Neural progenitor cell (in vitro differentiated cells): ENCODE data around the gene NRIP2. TPM values are rescaled to one million over a fixed set of nuclear protein-coding genes. Genes with fewer than 3 reads are reported as not detected.

Source experiments
- DNase-seq: peaks from one replicate; pipeline ENCODE4 v3.0.0-alpha.2; 2016; ENCODE audit warnings: low spot score
- H2AFZ ChIP-seq: fragments of 200-600 bp; sonication (generic); replicated peaks from 2 replicates; pipeline ENCODE4 v1.6.1; 2016; ENCODE audit warnings: antibody characterized with exemption
- H3F3A ChIP-seq: fragments of 200-600 bp; sonication (generic); 2 replicates; pipeline ENCODE4 v1.6.1; 2016; ENCODE audit warnings: antibody characterized with exemption, low read depth
- H3K27ac ChIP-seq: fragments of 200-600 bp; sonication (generic); 2 replicates; pipeline ENCODE4 v1.5.1; 2016; ENCODE audit warnings: mild to moderate bottlenecking
- H3K27me3 ChIP-seq: fragments of 200-600 bp; sonication (generic); 2 replicates; pipeline ENCODE4 v1.6.1; 2016; ENCODE audit warnings: mild to moderate bottlenecking, moderate library complexity
- H3K36me3 ChIP-seq: fragments of 200-600 bp; sonication (generic); 2 replicates; pipeline ENCODE4 v1.5.1; 2016
- H3K4me1 ChIP-seq: fragments of 200-600 bp; sonication (generic); 2 replicates; pipeline ENCODE4 v1.6.1; 2016; ENCODE audit warnings: mixed run types
- H3K4me2 ChIP-seq: fragments of 200-600 bp; sonication (generic); 2 replicates; pipeline ENCODE4 v1.6.1; 2016
- H3K4me3 ChIP-seq: fragments of 200-600 bp; sonication (generic); 2 replicates; pipeline ENCODE4 v1.5.1; 2016
- H3K79me2 ChIP-seq: fragments of 200-600 bp; sonication (generic); 2 replicates; pipeline ENCODE4 v1.6.1; 2016; ENCODE audit warnings: low read depth
- H3K9ac ChIP-seq: fragments of 200-600 bp; sonication (generic); 2 replicates; pipeline ENCODE4 v1.6.1; 2016
- H3K9me3 ChIP-seq: fragments of 200-600 bp; sonication (generic); 2 replicates; pipeline ENCODE4 v1.5.1; 2016; ENCODE audit warnings: low read depth
- H4K20me1 ChIP-seq: fragments of 200-600 bp; sonication (generic); 2 replicates; pipeline ENCODE4 v1.6.1; 2016; ENCODE audit warnings: low read depth
- H3K27ac Mint-ChIP-seq: 3 replicates; pipeline ENCODE4 v1.8.0; 2021; ENCODE audit warnings: mixed read lengths
- H3K27me3 Mint-ChIP-seq: 2 replicates; pipeline ENCODE4 v1.8.0; 2022; ENCODE audit warnings: low read depth, mild to moderate bottlenecking, inconsistent platforms, moderate library complexity, mixed read lengths; ENCODE audit not compliant: insufficient read depth
- H3K36me3 Mint-ChIP-seq: 3 replicates; pipeline ENCODE4 v1.8.0; 2021; ENCODE audit warnings: mixed read lengths
- H3K4me1 Mint-ChIP-seq: 3 replicates; pipeline ENCODE4 v1.8.0; 2021; ENCODE audit warnings: mixed read lengths
- H3K4me3 Mint-ChIP-seq: 3 replicates; pipeline ENCODE4 v1.8.0; 2021; ENCODE audit warnings: mild to moderate bottlenecking, moderate library complexity, mixed read lengths
- H3K9me3 Mint-ChIP-seq: 3 replicates; pipeline ENCODE4 v1.8.0; 2020; ENCODE audit warnings: mixed read lengths
- CTCF ChIP-seq: fragments of 200-600 bp; sonication (generic); IDR thresholded peaks from 2 replicates; pipeline ENCODE4 v1.5.1; 2017; ENCODE audit warnings: antibody characterized with exemption, mild to moderate bottlenecking
- EZH2 ChIP-seq: fragments of 200-600 bp; sonication (generic); IDR thresholded peaks from 2 replicates; pipeline ENCODE4 v1.6.1; 2017; ENCODE audit warnings: antibody characterized with exemption, mild to moderate bottlenecking, moderate library complexity
- EZH2phosphoT487 ChIP-seq: fragments of 200-600 bp; sonication (generic); IDR thresholded peaks from 2 replicates; pipeline ENCODE4 v1.6.1; 2017; ENCODE audit warnings: antibody characterized with exemption
- total RNA-seq: library from RNA; depleted of rRNA; stranded (reverse); fragments of >200 nt; gene quantifications from 2 replicates; pipeline ENCODE4 v1.2.3, GENCODE V29; 2015; ENCODE audit warnings: low replicate concordance

NRIP2 gene
- total RNA-seq, 1 donor from 2014 or later: 0.65 TPM

GRCh38 chr12:2794191-2794735 is 40.6 kb downstream of the NRIP2 start:
- H3K9ac ChIP-seq: peak overlapping the region; percentile 43
- no peak overlapping the region for H3K27ac Mint-ChIP-seq
- peaks cover 25% of the 10 kb centered on the region for H3K4me1 Mint-ChIP-seq
- H3K4me3 Mint-ChIP-seq: peak overlapping the region; percentile 84
- H3K9me3 ChIP-seq: no peaks in the 10 kb centered on the region
- peaks cover 20% of the 10 kb centered on the region for H3K79me2 ChIP-seq
- no peaks in the 10 kb centered on the region for H3K9me3 Mint-ChIP-seq
- H4K20me1 ChIP-seq: peaks cover 29% of the 10 kb centered on the region
- H3K4me3 ChIP-seq: peak overlapping the region; percentile 63
- H3K36me3 Mint-ChIP-seq: peaks cover 19% of the 10 kb centered on the region
- peaks cover 12% of the 10 kb centered on the region for H3K27me3 Mint-ChIP-seq
- TF ChIP-seq EZH2 (peak; percentile 69), EZH2phosphoT487 (peak; percentile 44), CTCF (no peak)
- no peaks in the 10 kb centered on the region for H3K36me3 ChIP-seq
- no peak for DNase-seq
- peak overlapping the region; percentile 81 for H3K4me2 ChIP-seq
- H2AFZ ChIP-seq: peak overlapping the region; percentile 89
- H3K27ac ChIP-seq: no peak overlapping the region
- H3K4me1 ChIP-seq: peaks cover 21% of the 10 kb centered on the region
- peaks cover 25% of the 10 kb centered on the region for H3K27me3 ChIP-seq
- H3F3A ChIP-seq: peaks cover 28% of the 10 kb centered on the region

DNA sequence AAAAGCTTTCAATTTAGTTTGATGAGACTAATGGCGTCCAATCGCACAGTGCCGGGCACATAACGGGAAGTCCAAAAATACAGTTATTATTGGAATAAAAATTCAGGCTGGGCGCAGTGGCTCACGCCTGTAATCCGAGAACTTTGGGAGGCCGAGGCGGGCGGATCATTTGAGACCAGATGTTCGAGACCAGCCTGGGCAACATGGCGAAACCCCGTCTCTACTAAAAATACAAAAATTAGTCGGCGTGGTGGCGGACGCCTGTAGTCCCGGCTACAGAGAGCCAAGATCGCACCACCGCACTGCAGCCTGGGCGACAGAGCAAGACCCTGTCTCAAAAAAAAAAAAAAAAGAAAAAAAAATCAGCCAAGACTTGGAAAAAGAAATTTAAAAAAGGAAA is 41.3 kb downstream of the NRIP2 start:
- peaks cover 21% of the 10 kb centered on the region for H3K4me1 ChIP-seq
- H3K9me3 ChIP-seq: no peaks in the 10 kb centered on the region
- no peak overlapping the region for H3K4me3 ChIP-seq
- peaks cover 25% of the 10 kb centered on the region for H3K4me1 Mint-ChIP-seq
- DNase-seq: no peak
- no peak overlapping the region for H2AFZ ChIP-seq
- peaks cover 28% of the 10 kb centered on the region for H3F3A ChIP-seq
- TF ChIP-seq CTCF (no peak), EZH2 (no peak), EZH2phosphoT487 (no peak)
- peaks cover 13% of the 10 kb centered on the region for H3K27me3 Mint-ChIP-seq
- peaks cover 16% of the 10 kb centered on the region for H3K36me3 Mint-ChIP-seq
- H3K27ac ChIP-seq: no peak overlapping the region
- peak overlapping the region; percentile 84 for H3K4me3 Mint-ChIP-seq
- H4K20me1 ChIP-seq: peaks cover 28% of the 10 kb centered on the region
- no peaks in the 10 kb centered on the region for H3K36me3 ChIP-seq
- H3K27ac Mint-ChIP-seq: no peak overlapping the region
- H3K4me2 ChIP-seq: peak overlapping the region; percentile 81
- no peaks in the 10 kb centered on the region for H3K9me3 Mint-ChIP-seq
- H3K79me2 ChIP-seq: peaks cover 20% of the 10 kb centered on the region
- no peak overlapping the region for H3K9ac ChIP-seq
- H3K27me3 ChIP-seq: peaks cover 25% of the 10 kb centered on the region

- peaks cover 25% of the 10 kb centered on the region for H3K27me3 ChIP-seq
- Mint-ChIP-seq H3K4me1 (peaks cover 25% of the 10 kb centered on the region), H3K4me3 (peak overlapping the region; percentile 84), H3K27me3 (peaks cover 13% of the 10 kb centered on the region), H3K9me3 (no peaks in the 10 kb centered on the region), H3K27ac (no peak overlapping the region), H3K36me3 (peaks cover 9% of the 10 kb centered on the region)
- TF ChIP-seq CTCF (no peak), EZH2 (no peak), EZH2phosphoT487 (no peak)
- H3F3A ChIP-seq: peaks cover 28% of the 10 kb centered on the region
- H3K27ac ChIP-seq: no peak overlapping the region
- no peak overlapping the region for H2AFZ ChIP-seq
- H3K79me2 ChIP-seq: peaks cover 20% of the 10 kb centered on the region
- no peak overlapping the region for H3K9ac ChIP-seq
- H3K36me3 ChIP-seq: no peaks in the 10 kb centered on the region
- peak overlapping the region; percentile 24 for H3K4me2 ChIP-seq
- H3K9me3 ChIP-seq: no peaks in the 10 kb centered on the region
- H4K20me1 ChIP-seq: peaks cover 21% of the 10 kb centered on the region
- no peak overlapping the region for H3K4me3 ChIP-seq
- peaks cover 21% of the 10 kb centered on the region for H3K4me1 ChIP-seq
- DNase-seq: peak; percentile 40
These were observed 41.9 kb downstream of the NRIP2 start for GRCh38 chr12:2792671-2793500.
